WERI-Rb-1 (cell line): ENCODE data around the gene TTYH2.

Experiments used
- DNase-seq: peaks from one replicate; pipeline ENCODE4 v3.0.0-alpha.2; 2020
- H3K27ac ChIP-seq: fragments of 250-450 bp; sonication (Bioruptor Pico); 2 replicates; pipeline ENCODE4 v1.5.1; 2020; ENCODE audit warnings: mild to moderate bottlenecking, moderate library complexity
- H3K27me3 ChIP-seq: fragments of 250-450 bp; sonication (Bioruptor Pico); 2 replicates; pipeline ENCODE4 v1.5.1; 2021; ENCODE audit warnings: mild to moderate bottlenecking, low read depth, moderate library complexity; ENCODE audit not compliant: insufficient read depth, severe bottlenecking
- H3K36me3 ChIP-seq: fragments of 250-450 bp; sonication (Bioruptor Pico); 2 replicates; pipeline ENCODE4 v1.5.1; 2020; ENCODE audit warnings: mild to moderate bottlenecking, moderate library complexity
- H3K4me3 ChIP-seq: 2 replicates; pipeline ENCODE4 v1.5.1; 2011; ENCODE audit warnings: low read depth, mild to moderate bottlenecking, control low read depth, low read length
- H3K9me3 ChIP-seq: fragments of 250-450 bp; sonication (Bioruptor Pico); 2 replicates; pipeline ENCODE4 v1.5.1; 2021; ENCODE audit warnings: mild to moderate bottlenecking, moderate library complexity; ENCODE audit not compliant: severe bottlenecking
- TF ChIP-seq, protein P1 (sequence below): IDR thresholded peaks from 2 replicates; pipeline ENCODE4 v1.5.1; 2011; ENCODE audit warnings: low read depth, mild to moderate bottlenecking, control low read depth, inconsistent platforms, low read length

Gene TTYH2

DNA sequence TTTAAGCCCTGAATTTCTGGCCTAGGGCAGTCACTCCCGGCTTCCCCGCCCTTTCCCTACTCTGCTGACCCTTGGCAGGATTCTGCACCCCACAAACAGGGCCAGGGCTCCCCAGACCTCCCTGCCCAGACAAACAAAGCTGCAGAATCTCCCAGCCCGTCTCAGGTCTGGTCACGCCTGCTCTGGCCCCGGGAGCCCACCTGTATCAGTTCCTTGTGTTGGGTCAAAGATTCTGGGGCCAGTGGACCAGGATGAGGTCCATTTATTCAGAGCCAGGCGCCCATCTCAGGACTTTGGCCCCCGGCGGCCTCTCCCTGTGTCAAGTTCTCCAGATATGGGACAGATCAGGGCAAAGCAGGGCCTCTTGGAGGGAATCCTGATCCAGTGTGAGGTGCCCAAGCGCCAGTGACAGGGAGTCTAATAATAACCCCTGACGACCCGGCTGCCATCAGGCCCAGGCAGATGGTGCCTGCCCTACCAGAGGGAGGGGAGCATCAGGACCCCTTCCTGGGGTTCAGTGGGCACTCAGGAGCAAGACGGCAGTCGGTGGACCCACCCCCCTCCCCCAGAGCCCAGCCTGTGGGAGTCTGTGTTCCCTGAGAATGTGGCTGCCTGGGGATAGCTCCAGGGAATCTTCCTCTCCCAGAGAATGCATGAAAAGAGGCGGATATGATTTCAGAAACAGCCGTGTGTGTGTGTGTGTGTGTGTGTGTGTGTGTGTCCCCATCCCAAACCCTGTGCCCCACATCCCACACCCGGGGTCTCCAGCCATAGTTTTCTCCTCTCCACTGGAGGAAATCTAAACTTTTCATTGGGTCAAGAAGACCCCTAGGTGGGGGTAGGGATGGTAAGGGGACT is 1.3 kb downstream of the TTYH2 start:
- peak; percentile 66 for DNase-seq
- TF ChIP-seq, protein P1, sequence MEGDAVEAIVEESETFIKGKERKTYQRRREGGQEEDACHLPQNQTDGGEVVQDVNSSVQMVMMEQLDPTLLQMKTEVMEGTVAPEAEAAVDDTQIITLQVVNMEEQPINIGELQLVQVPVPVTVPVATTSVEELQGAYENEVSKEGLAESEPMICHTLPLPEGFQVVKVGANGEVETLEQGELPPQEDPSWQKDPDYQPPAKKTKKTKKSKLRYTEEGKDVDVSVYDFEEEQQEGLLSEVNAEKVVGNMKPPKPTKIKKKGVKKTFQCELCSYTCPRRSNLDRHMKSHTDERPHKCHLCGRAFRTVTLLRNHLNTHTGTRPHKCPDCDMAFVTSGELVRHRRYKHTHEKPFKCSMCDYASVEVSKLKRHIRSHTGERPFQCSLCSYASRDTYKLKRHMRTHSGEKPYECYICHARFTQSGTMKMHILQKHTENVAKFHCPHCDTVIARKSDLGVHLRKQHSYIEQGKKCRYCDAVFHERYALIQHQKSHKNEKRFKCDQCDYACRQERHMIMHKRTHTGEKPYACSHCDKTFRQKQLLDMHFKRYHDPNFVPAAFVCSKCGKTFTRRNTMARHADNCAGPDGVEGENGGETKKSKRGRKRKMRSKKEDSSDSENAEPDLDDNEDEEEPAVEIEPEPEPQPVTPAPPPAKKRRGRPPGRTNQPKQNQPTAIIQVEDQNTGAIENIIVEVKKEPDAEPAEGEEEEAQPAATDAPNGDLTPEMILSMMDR, result peak; percentile 18; the same call in 1 of the 2 replicates
- Histone ChIP-seq H3K27me3 (no peaks in the 10 kb centered on the region), H3K4me3 (peak overlapping the region; percentile 64), H3K27ac (peak overlapping the region; percentile 27), H3K9me3 (no peaks in the 10 kb centered on the region), H3K36me3 (peaks cover 42% of the 10 kb centered on the region)

DNA sequence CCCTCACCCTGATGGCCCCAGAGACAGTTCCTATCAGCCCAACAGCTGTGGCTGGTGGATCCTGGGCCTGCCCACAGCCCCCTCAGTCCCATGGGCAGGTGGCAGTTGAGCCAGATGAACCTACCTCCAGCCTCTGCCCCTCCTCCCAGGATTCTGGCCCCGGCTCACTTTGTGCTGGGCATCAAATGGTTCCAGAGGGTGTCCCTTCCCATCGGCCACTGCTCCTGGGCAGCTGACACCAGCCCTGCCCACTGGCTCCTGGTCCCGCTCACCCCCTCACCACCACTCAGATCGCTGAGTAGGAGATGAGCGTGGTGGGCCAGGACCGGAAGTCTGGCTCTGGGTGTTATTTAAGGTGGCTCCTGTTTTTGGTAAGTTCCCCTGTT is 2.0 kb downstream of the TTYH2 start:
- Histone ChIP-seq H3K27me3 (no peaks in the 10 kb centered on the region), H3K27ac (peak overlapping the region; percentile 27; the same call in 1 of the 2 replicates), H3K36me3 (peaks cover 38% of the 10 kb centered on the region), H3K4me3 (no peak overlapping the region), H3K9me3 (no peaks in the 10 kb centered on the region)
- no peak for DNase-seq
- TF ChIP-seq, protein P1, result no peak

DNA sequence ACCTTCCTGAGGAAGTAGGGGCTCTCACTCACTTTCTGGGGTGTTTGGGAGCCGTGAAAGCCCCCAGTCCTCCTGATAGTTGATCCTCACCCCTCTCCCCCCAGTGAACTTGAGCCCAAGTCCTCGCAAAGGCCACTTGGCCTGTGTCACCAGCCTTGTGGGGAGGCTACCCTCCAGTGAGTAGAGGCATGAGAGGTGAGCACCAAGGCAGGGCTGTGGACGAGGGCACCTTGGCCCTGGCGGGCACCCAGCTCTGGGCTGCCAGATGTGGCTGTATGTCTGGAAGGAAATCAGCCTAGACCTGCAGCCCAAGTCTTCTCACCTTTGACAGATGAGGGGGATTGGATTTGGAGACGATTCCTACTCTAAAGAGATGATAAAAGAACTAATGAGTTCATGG is 3.1 kb downstream of the TTYH2 start:
- Histone ChIP-seq H3K4me3 (no peak overlapping the region), H3K9me3 (no peaks in the 10 kb centered on the region), H3K36me3 (peaks cover 27% of the 10 kb centered on the region), H3K27ac (no peak overlapping the region), H3K27me3 (no peaks in the 10 kb centered on the region)
- no peak for DNase-seq
- TF ChIP-seq, protein P1, result no peak

DNA sequence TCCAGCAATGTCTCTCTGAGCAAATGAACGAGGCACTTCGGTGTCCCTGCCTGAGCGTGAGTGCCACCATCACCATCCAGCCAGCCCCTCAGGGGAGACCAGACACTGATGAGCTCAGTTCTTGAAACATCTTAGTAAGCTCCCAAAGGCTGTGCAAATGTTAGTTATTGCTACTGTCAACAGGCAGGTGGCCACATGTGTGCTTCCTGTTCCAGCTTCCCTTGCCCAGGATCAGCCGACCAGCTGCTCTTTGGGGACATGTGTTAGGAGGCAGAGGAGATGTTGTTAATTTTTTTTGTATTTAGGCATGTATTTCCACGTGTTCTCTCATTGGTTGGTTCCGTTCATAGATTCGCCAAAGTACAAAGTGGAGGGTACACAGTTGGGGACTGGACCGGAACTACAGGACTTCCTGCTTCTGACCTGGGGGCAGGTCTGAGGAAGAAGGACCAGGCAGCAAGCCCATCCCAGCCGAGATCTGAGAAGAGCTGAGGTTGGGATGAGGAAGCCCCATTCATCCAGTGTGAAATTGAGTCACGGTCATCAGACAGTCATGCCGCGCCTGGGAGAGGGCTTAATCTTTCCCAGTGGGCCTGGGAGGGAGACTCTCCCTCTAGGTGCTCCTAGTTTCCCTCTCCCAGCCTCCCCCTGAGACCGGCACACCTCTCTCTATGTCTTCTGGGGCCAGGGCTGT is 3.8 kb downstream of the TTYH2 start:
- H3K27ac ChIP-seq, result no peak overlapping the region
- no peak overlapping the region for H3K4me3 ChIP-seq
- TF ChIP-seq, protein P1, result peak; percentile 27; the same call in 1 of the 2 replicates
- peaks cover 22% of the 10 kb centered on the region for H3K36me3 ChIP-seq
- no peaks in the 10 kb centered on the region for H3K27me3 ChIP-seq
- H3K9me3 ChIP-seq, result no peaks in the 10 kb centered on the region
- no peak for DNase-seq

DNA sequence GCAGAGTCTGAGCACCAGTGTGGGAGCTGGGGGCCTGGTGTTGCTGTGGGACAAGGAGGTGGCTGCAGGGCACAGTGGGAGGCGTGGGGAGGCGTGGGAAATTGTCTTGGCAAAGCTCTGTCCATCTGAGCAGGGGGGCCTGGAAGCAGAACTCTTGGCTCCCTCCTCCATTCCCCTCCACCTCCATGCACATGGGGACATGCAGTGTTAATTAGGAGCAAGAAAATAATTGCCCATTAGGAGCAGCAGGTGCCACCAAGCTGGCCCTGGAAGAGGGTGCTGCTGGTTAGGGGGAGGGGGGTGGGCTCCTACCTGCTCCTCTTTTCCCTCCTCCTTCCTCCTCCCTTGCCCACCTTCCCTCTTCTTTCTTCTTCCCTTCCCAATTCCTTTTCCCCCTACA is 4.5 kb downstream of the TTYH2 start:
- H3K27me3 ChIP-seq, result no peaks in the 10 kb centered on the region
- H3K27ac ChIP-seq, result no peak overlapping the region
- DNase-seq, result no peak

More for the DNA sequence above, 4.5 kb downstream of the TTYH2 start:
- Histone ChIP-seq H3K9me3 (no peaks in the 10 kb centered on the region), H3K36me3 (peaks cover 27% of the 10 kb centered on the region), H3K4me3 (no peak overlapping the region)
- TF ChIP-seq, protein P1, result no peak
